ENCODE data around the gene IL4I1. TPM values are rescaled to one million over a fixed set of nuclear protein-coding genes. Genes with fewer than 3 reads are reported as not detected.
"Not testable (repeated sequence)": the region's sequence is repeated elsewhere in the genome, so short reads cannot be mapped to it uniquely, and the experiment has no call there.

IL4I1 gene, protein sequence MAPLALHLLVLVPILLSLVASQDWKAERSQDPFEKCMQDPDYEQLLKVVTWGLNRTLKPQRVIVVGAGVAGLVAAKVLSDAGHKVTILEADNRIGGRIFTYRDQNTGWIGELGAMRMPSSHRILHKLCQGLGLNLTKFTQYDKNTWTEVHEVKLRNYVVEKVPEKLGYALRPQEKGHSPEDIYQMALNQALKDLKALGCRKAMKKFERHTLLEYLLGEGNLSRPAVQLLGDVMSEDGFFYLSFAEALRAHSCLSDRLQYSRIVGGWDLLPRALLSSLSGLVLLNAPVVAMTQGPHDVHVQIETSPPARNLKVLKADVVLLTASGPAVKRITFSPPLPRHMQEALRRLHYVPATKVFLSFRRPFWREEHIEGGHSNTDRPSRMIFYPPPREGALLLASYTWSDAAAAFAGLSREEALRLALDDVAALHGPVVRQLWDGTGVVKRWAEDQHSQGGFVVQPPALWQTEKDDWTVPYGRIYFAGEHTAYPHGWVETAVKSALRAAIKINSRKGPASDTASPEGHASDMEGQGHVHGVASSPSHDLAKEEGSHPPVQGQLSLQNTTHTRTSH
- total RNA-seq (2014; rRNA removed; shearing (Covaris generic); ENCODE audit: low replicate concordance) = not detected in 2 replicates

DNA sequence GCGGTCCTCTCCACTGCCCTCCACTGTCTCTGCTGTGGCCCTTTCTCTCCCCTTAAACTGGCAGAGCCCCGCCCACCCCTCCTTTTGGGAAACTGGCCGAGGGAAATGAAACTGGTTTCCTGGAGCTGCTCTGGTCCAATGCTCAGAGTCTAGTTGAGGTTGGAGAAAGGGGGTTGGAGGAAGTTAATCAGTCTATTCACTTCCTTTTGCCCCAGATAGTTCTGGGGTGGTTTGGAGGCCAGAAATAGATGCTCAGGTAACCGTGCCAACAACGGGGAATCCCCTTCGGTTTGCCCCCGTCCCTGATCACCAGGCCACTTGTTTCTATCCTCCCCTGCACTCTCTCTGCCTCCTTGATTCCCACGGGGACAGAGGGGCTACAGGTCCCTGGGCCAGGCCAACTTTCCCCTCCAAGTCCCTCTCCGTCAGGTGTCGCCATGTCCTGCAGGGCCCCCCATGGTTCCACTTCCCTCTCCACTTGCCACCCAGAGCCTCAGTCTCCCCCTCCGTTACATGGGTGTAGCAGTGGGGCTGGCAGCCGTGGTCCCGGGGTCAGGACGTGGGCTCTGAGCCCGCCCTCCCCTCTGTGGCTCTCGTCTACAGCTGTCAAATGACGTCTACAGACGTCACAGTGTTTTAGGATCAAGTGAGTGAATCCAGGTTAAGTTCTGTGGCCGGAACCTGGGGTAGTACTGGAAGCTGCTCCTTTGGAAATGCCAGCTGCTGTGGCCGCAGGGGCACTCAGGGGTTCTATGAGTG, at the start of gene IL4I1:
Gene IL4I1 (minus strand): TSS at position 25 of the 759 bp plus-strand sequence. CDS start 727 bp downstream, outside the sequence.
- 0 out of 2 replicates have a peak, but pooled peaks cover 10% of the 10 kb centered on the region for H4K20me1 ChIP-seq (ENCODE audit: insufficient read depth, low read depth, low read length)
- H3K4me1 ChIP-seq (ENCODE audit: low read length) = peaks cover 11% of the 10 kb centered on the region
- no peaks in the 10 kb centered on the region for H3K9me2 ChIP-seq (replicated peaks; ENCODE audit: insufficient read depth, low read length)
- no peak within 1 kb of the TSS for H3K27ac ChIP-seq (ENCODE audit: low read length)
- H3K36me3 ChIP-seq (ENCODE audit: insufficient read depth, low read length) = no peaks in the 10 kb centered on the region
- H3K79me2 ChIP-seq (ENCODE audit: low read length) = no peaks in the 10 kb centered on the region
- H3K4me2 ChIP-seq (ENCODE audit: low read depth, low read length, poor library complexity, severe bottlenecking) = peak within 1 kb of the TSS; percentile 19
- DNase-seq = no peak
- H3K27me3 ChIP-seq (ENCODE audit: low read length) = peaks cover 3% of the 10 kb centered on the region; the same call in 1 of the 2 replicates
- no peaks in the 10 kb centered on the region for H3K9me3 ChIP-seq (ENCODE audit: low read length)
- H3K4me3 ChIP-seq (ENCODE audit: low read length) = no peak within 1 kb of the TSS
- no peak within 1 kb of the TSS for H3K9ac ChIP-seq (ENCODE audit: low read length)
- H2AFZ ChIP-seq (ENCODE audit: low read length) = no peak within 1 kb of the TSS

DNA sequence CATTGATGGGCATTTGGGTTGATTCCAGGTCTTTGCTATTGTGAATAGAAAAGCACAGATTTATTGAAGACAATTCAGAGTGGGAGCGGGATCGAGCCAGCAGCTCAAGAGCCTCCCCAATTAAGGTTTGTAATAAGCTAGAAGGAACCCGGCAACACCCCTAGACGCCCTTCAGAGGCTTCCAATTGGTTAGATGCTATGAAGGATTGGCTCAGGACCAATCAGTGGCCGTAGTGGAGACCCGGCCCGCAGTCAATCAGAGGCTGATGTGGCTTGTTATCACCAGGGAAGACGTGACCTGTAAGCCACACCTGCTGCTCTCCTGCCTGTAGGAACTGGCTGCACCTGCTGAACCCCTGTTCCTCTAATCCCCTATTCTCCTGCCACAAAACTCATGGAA, 49.7 kb upstream of the IL4I1 start:
- Histone ChIP-seq H3K27me3 (ENCODE audit: low read length) (no peaks in the 10 kb centered on the region), H3K9ac (ENCODE audit: low read length) (no peak overlapping the region), H3K27ac (ENCODE audit: low read length) (no peak overlapping the region)

DNA sequence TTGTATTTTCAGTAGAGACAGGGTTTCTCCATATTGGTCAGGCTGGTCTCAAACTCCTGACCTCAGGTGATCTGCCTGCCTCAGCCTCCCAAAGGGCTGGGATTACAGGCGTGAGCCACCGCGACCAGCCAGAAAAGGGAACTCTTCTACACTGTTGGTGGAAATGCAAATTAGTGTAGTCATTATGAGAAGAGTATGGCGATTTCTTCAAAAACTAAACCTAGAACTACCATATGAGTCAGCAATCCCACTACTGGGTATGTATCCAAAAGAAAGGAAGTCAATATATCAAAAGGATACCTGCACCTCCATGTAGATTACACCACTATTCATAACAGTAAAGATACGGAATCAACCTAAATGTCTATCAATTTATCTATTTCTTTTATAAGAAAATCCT, 47.9 kb upstream of the IL4I1 start:
- H3K9ac ChIP-seq (ENCODE audit: low read length); H3K4me1 ChIP-seq (ENCODE audit: low read length); H3K79me2 ChIP-seq (ENCODE audit: low read length); H3K27ac ChIP-seq (ENCODE audit: low read length); H2AFZ ChIP-seq (ENCODE audit: low read length); H3K9me3 ChIP-seq (ENCODE audit: low read length); H4K20me1 ChIP-seq (ENCODE audit: insufficient read depth, low read depth, low read length); H3K27me3 ChIP-seq (ENCODE audit: low read length); H3K36me3 ChIP-seq (ENCODE audit: insufficient read depth, low read length); H3K4me3 ChIP-seq (ENCODE audit: low read length); H3K9me2 ChIP-seq (replicated peaks; ENCODE audit: insufficient read depth, low read length); H3K4me2 ChIP-seq (ENCODE audit: low read depth, low read length, poor library complexity, severe bottlenecking): not testable (repeated sequence)
- DNase-seq = peak; percentile 62

More for the DNA sequence above, 49.7 kb upstream of the IL4I1 start:
- Histone ChIP-seq H3K4me1 (ENCODE audit: low read length) (peaks cover 9% of the 10 kb centered on the region), H3K4me3 (ENCODE audit: low read length) (no peak overlapping the region), H3K9me2 (replicated peaks; ENCODE audit: insufficient read depth, low read length) (no peaks in the 10 kb centered on the region), H3K79me2 (ENCODE audit: low read length) (no peaks in the 10 kb centered on the region), H3K4me2 (ENCODE audit: low read depth, low read length, poor library complexity, severe bottlenecking) (no peak overlapping the region), H3K36me3 (ENCODE audit: insufficient read depth, low read length) (no peaks in the 10 kb centered on the region), H3K9me3 (ENCODE audit: low read length) (no peaks in the 10 kb centered on the region), H2AFZ (ENCODE audit: low read length) (no peak overlapping the region), H4K20me1 (ENCODE audit: insufficient read depth, low read depth, low read length) (no peaks in the 10 kb centered on the region)
- DNase-seq = peak; percentile 67

GRCh38 chr19:49940482-49940791, 43.8 kb upstream of the IL4I1 start:
- Histone ChIP-seq H3K9ac (ENCODE audit: low read length) (no peak overlapping the region), H3K9me2 (replicated peaks; ENCODE audit: insufficient read depth, low read length) (no peaks in the 10 kb centered on the region), H3K4me3 (ENCODE audit: low read length) (no peak overlapping the region), H3K36me3 (ENCODE audit: insufficient read depth, low read length) (no peaks in the 10 kb centered on the region), H3K27ac (ENCODE audit: low read length) (no peak overlapping the region), H2AFZ (ENCODE audit: low read length) (no peak overlapping the region), H4K20me1 (ENCODE audit: insufficient read depth, low read depth, low read length) (0 out of 2 replicates have a peak, but pooled peaks cover 4% of the 10 kb centered on the region), H3K79me2 (ENCODE audit: low read length) (no peaks in the 10 kb centered on the region), H3K9me3 (ENCODE audit: low read length) (no peaks in the 10 kb centered on the region), H3K27me3 (ENCODE audit: low read length) (no peaks in the 10 kb centered on the region), H3K4me2 (ENCODE audit: low read depth, low read length, poor library complexity, severe bottlenecking) (no peak overlapping the region), H3K4me1 (ENCODE audit: low read length) (peaks cover 9% of the 10 kb centered on the region)
- no peak for DNase-seq

DNA sequence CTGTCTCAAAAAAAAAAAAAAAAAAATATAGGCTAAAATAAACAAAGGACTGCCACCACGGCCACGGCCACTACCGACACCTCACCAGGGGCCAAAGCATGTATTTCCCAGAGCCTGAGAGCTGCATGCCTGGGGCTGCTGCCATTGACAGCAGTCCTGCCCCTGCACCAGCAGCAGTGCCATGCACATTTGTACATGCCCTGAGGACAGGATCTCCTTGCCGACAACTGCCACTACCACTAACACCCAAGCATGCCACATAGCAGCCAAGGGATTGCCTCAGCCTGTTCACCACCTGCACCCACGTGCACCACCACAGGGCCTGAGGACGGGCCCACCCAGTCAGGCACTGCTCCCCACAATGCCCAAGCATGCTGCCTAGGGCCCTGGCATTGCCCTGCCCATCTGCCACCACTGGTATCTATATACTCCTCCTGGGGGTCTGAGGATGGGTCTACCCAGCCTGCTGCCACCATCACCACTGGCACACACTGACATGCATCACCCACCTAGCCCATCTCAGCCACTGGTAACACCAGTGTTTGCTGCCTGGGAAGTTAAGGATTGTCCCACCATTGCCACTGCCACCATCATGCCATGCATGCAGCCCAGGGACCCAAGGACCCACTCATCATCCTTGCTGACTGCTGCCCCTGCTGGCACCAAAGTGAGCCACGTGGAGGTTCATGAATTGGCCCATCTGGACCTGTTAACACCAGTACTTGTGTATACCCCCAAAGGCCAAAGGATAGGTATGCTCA, 43.2 kb upstream of the IL4I1 start:
- 0 out of 2 replicates have a peak, but pooled peaks cover 4% of the 10 kb centered on the region for H4K20me1 ChIP-seq (ENCODE audit: insufficient read depth, low read depth, low read length)
- no peak overlapping the region for H3K27ac ChIP-seq (ENCODE audit: low read length)
- no peaks in the 10 kb centered on the region for H3K36me3 ChIP-seq (ENCODE audit: insufficient read depth, low read length)
- H3K27me3 ChIP-seq (ENCODE audit: low read length) = no peaks in the 10 kb centered on the region
- no peak overlapping the region for H3K4me2 ChIP-seq (ENCODE audit: low read depth, low read length, poor library complexity, severe bottlenecking)
- no peaks in the 10 kb centered on the region for H3K9me2 ChIP-seq (replicated peaks; ENCODE audit: insufficient read depth, low read length)
- H3K4me1 ChIP-seq (ENCODE audit: low read length) = peaks cover 9% of the 10 kb centered on the region
- DNase-seq = peak; percentile 75
- H3K79me2 ChIP-seq (ENCODE audit: low read length) = no peaks in the 10 kb centered on the region
- H2AFZ ChIP-seq (ENCODE audit: low read length) = no peak overlapping the region
- H3K9me3 ChIP-seq (ENCODE audit: low read length) = no peaks in the 10 kb centered on the region
- H3K4me3 ChIP-seq (ENCODE audit: low read length) = no peak overlapping the region
- H3K9ac ChIP-seq (ENCODE audit: low read length) = no peak overlapping the region

DNA sequence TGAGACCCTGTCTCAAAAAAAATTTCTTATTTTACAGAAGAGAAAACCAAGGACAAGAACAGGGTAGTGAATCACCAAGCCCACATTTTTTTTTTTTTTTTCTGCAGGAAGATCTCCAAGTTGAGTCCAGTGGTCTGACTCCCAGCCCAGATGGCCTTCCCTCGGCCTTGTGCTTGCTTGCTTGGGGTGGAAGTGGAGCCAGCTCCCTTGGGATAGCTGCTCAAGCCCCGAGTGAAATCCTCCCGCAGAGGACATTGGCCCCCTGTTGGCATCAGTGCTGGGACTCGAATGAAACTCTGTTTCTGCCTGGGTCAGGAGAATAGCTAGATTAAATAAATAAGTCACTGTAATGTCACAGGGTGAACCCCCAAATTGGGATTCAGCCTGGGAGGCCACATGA, 42.0 kb upstream of the IL4I1 start:
- peaks cover 6% of the 10 kb centered on the region; the same call in 1 of the 2 replicates for H4K20me1 ChIP-seq (ENCODE audit: insufficient read depth, low read depth, low read length)
- H3K9me2 ChIP-seq (replicated peaks; ENCODE audit: insufficient read depth, low read length) = no peaks in the 10 kb centered on the region
- no peaks in the 10 kb centered on the region for H3K4me1 ChIP-seq (ENCODE audit: low read length)
- no peak overlapping the region for H3K9ac ChIP-seq (ENCODE audit: low read length)
- no peaks in the 10 kb centered on the region for H3K36me3 ChIP-seq (ENCODE audit: insufficient read depth, low read length)
- no peaks in the 10 kb centered on the region for H3K27me3 ChIP-seq (ENCODE audit: low read length)
- no peak overlapping the region for H2AFZ ChIP-seq (ENCODE audit: low read length)
- DNase-seq = no peak
- no peak overlapping the region for H3K4me3 ChIP-seq (ENCODE audit: low read length)
- H3K9me3 ChIP-seq (ENCODE audit: low read length) = no peaks in the 10 kb centered on the region
- no peak overlapping the region for H3K4me2 ChIP-seq (ENCODE audit: low read depth, low read length, poor library complexity, severe bottlenecking)
- H3K79me2 ChIP-seq (ENCODE audit: low read length) = no peaks in the 10 kb centered on the region
- no peak overlapping the region for H3K27ac ChIP-seq (ENCODE audit: low read length)

DNA sequence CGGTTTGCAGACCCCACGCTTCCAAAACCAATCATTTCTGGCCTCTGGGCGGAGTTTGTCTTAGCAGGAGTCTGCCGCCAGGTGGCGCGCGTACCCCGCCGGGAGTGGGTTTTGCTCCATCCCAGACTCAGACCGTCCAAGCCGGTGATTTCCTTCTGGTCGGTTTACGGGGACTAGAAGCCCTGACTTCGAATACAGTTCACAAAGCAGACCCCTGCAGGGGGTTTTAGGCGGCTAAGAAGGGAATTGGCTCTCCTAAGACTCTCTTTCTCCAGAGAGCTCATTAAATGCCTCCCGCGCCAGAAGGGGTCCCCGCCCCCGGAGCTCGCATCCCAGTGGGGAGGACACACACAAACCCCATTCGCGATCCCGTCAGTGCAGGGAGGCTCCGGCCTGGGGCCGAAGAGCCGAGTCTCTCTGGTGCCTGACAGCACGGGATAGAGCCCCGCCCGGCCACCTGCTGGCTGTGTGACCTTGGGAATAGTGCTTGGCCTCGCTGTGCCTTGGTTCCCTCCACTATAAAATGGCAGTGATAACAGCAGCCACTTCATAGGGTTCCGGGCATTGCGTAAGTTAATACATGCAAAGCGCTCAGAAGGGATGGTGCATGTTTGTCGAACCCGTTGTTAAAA, 41.2 kb upstream of the IL4I1 start:
- Histone ChIP-seq H3K4me3 (ENCODE audit: low read length) (no peak overlapping the region), H3K27ac (ENCODE audit: low read length) (no peak overlapping the region), H3K9ac (ENCODE audit: low read length) (no peak overlapping the region), H3K9me2 (replicated peaks; ENCODE audit: insufficient read depth, low read length) (no peaks in the 10 kb centered on the region), H3K79me2 (ENCODE audit: low read length) (no peaks in the 10 kb centered on the region), H2AFZ (ENCODE audit: low read length) (no peak overlapping the region), H4K20me1 (ENCODE audit: insufficient read depth, low read depth, low read length) (peaks cover 14% of the 10 kb centered on the region; the same call in 1 of the 2 replicates), H3K9me3 (ENCODE audit: low read length) (no peaks in the 10 kb centered on the region), H3K27me3 (ENCODE audit: low read length) (no peaks in the 10 kb centered on the region), H3K4me2 (ENCODE audit: low read depth, low read length, poor library complexity, severe bottlenecking) (no peak overlapping the region), H3K4me1 (ENCODE audit: low read length) (no peaks in the 10 kb centered on the region), H3K36me3 (ENCODE audit: insufficient read depth, low read length) (peaks cover 4% of the 10 kb centered on the region)
- DNase-seq = peak; percentile 93

Measured in Karpas-422 (cell line).